Frontal cortex (tissue), 4 donors: Measurements from ENCODE around the gene CORO1C. TPM values are rescaled to one million over a fixed set of nuclear protein-coding genes. Genes with fewer than 3 reads are reported as not detected.

Experiments used
- DNase-seq, 2 donors: peaks; one replicate each; pipeline ENCODE4 v3.0.0; 2012; ENCODE audit warnings: low spot score in 2 of 2
- FAIRE-seq: peaks from 2 replicates; lab custom pipeline; 2012; peaks lifted over from hg19 to GRCh38; lab: Jason Lieb, UNC
- total RNA-seq: library from RNA; depleted of rRNA; stranded (reverse); fragments of >200 nt; gene quantifications from one replicate; pipeline ENCODE4 v1.2.3, GENCODE V29; 2014
- donor health status: control.
- donor health status: control.
- donor health status: control.

The CORO1C gene
- total RNA-seq, 1 donor from 2014 or later, result 171 TPM

GRCh38 chr12:108728820-108729611, 2.3 kb downstream of the CORO1C start:
- DNase-seq (no peak), FAIRE-seq (no peak)

GRCh38 chr12:108727868-108728735, 3.2 kb downstream of the CORO1C start:
- FAIRE-seq (no peak), DNase-seq (no peak)

GRCh38 chr12:108727161-108727560, 4.2 kb downstream of the CORO1C start:
- DNase-seq, result no peak
- no peak for FAIRE-seq

GRCh38 chr12:108724890-108725151, 6.5 kb downstream of the CORO1C start:
- FAIRE-seq, result no peak

GRCh38 chr12:108724054-108724889, 7.0 kb downstream of the CORO1C start:
- FAIRE-seq, result no peak
- DNase-seq, result no peak

More at GRCh38 chr12:108724890-108725151, 6.5 kb downstream of the CORO1C start:
- no peak for DNase-seq

- FAIRE-seq, result no peak
- no peak for DNase-seq
Observed at GRCh38 chr12:108722992-108723766, 8.1 kb downstream of the CORO1C start.

- no peak for FAIRE-seq
- DNase-seq, result no peak
Observed at GRCh38 chr12:108722463-108722862, 8.9 kb downstream of the CORO1C start.

- DNase-seq, result no peak
- no peak for FAIRE-seq
Observed at GRCh38 chr12:108721824-108722223, 9.5 kb downstream of the CORO1C start.

- DNase-seq (no peak), FAIRE-seq (no peak)
Observed at GRCh38 chr12:108720757-108721514, 10.4 kb downstream of the CORO1C start.

GRCh38 chr12:108717243-108717642, 14.1 kb downstream of the CORO1C start:
- DNase-seq (no peak), FAIRE-seq (no peak)

- FAIRE-seq (no peak), DNase-seq (no peak)
Observed at GRCh38 chr12:108714866-108715265, 16.5 kb downstream of the CORO1C start.

GRCh38 chr12:108713471-108713870, 17.8 kb downstream of the CORO1C start:
- no peak for FAIRE-seq

GRCh38 chr12:108712925-108713203, 18.5 kb downstream of the CORO1C start:
- DNase-seq (no peak), FAIRE-seq (no peak)

More at GRCh38 chr12:108713471-108713870, 17.8 kb downstream of the CORO1C start:
- DNase-seq, result no peak

GRCh38 chr12:108712165-108712924, 19.0 kb downstream of the CORO1C start:
- DNase-seq, result no peak
- FAIRE-seq, result no peak

- no peak for FAIRE-seq
Observed at GRCh38 chr12:108711489-108712164, 19.7 kb downstream of the CORO1C start.

GRCh38 chr12:108709697-108710096, 21.6 kb downstream of the CORO1C start:
- no peak for DNase-seq
- FAIRE-seq, result no peak

More at GRCh38 chr12:108711489-108712164, 19.7 kb downstream of the CORO1C start:
- no peak for DNase-seq

GRCh38 chr12:108704527-108704926, 26.8 kb downstream of the CORO1C start:
- no peak for DNase-seq
- no peak for FAIRE-seq
